Gastrocnemius medialis (tissue), 4 donors: ENCODE results near the gene RASSF6. TPM values are rescaled to one million over a fixed set of nuclear protein-coding genes. Genes with fewer than 3 reads are reported as not detected.

Source experiments
- ATAC-seq, 2 donors: fragments of 150-250 bp; one replicate each; pipeline ENCODE4 v1.9.1; 2016
- DNase-seq, 2 donors: peaks; one replicate each; pipeline ENCODE4 v3.0.0-alpha.2; 2019
- H3K27ac ChIP-seq, 4 donors: fragments of 200-600 bp; sonication (generic); 1 replicate in 1 of 4; 2 replicates in 3 of 4; pipeline ENCODE4 v1.5.1; 2016 to 2018; ENCODE audit warnings: mild to moderate bottlenecking in 2 of 4, moderate library complexity in 1 of 4
- H3K27me3 ChIP-seq, 3 donors: fragments of 200-600 bp; sonication (generic) in 2 of 3; 1 replicate in 1 of 3; 2 replicates in 2 of 3; pipeline versions ENCODE4 v1.5.1 to v1.6.0; 2016 to 2019; ENCODE audit warnings: mild to moderate bottlenecking in 1 of 3, moderate library complexity in 1 of 3
- H3K36me3 ChIP-seq, 2 donors: fragments of 200-600 bp; sonication (generic) in 1 of 2; one replicate each; pipeline ENCODE4 v1.5.1; 2017 to 2018
- H3K4me1 ChIP-seq, 2 donors: fragments of 200-600 bp; sonication (generic) in 1 of 2; one replicate each; pipeline ENCODE4 v1.5.1; 2016 to 2017; ENCODE audit warnings: mild to moderate bottlenecking in 2 of 2
- H3K4me3 ChIP-seq, 4 donors: fragments of 200-600 bp; sonication (generic) in 3 of 4; 1 replicate in 1 of 4; 2 replicates in 3 of 4; pipeline ENCODE4 v1.5.1; 2016 to 2019; ENCODE audit warnings: mild to moderate bottlenecking in 2 of 4
- H3K9me3 ChIP-seq, 3 donors: fragments of 200-600 bp; sonication (generic) in 2 of 3; 1 replicate in 1 of 3; 2 replicates in 2 of 3; pipeline ENCODE4 v1.5.1; 2016 to 2019
- POLR2A ChIP-seq, 2 donors: fragments of 450-650 bp; IDR thresholded peaks; one replicate each; pipeline ENCODE4 v1.6.1; 2017; ENCODE audit warnings: antibody characterized with exemption in 2 of 2, mild to moderate bottlenecking in 2 of 2, moderate library complexity in 2 of 2
- in situ Hi-C, 4 donors: fragments of 200-750 bp; cut with MboI; loops; one replicate each; pipeline versions ENCODE4 v1.15.0 to v1.8.0; 2017; ENCODE audit warnings: low sequenced_read_pairs in 4 of 4
- intact Hi-C: fragments of 100-400 bp; cut with DNase I; formaldehyde crosslinking; loops from one replicate; pipeline ENCODE4 v1.15.1; 2023; ENCODE audit warnings: low total_unique reads
- total RNA-seq, 4 donors: library from RNA; depleted of rRNA; stranded (reverse); fragments of >200 nt; gene quantifications; one replicate each; pipeline versions ENCODE4 v1.1.0 to v1.2.3, GENCODE V29; 2016
- TF ChIP-seq, protein P1 (sequence below), 5 experiments: fragments of 450-650 bp in 3 of 5; fragments of 200-600 bp in 2 of 5; sonication (generic) in 2 of 5; IDR thresholded peaks in 4 of 5; conservative IDR thresholded peaks in 1 of 5; 1 replicate in 4 of 5; 2 replicates in 1 of 5; pipeline ENCODE4 v1.5.1; 2016 to 2019; ENCODE audit warnings: antibody characterized with exemption in 5 of 5, mild to moderate bottlenecking in 3 of 5, moderate library complexity in 3 of 5

Gene RASSF6
- total RNA-seq, 4 donors from 2014 or later: 0.15 to 0.27 TPM; not detected in 2

- ATAC-seq: no peak
- intact Hi-C loops (no loop called here), in situ Hi-C loops (no loop called here)
- H3K4me1 ChIP-seq: no peaks in the 10 kb centered on the region
- no peaks in the 10 kb centered on the region for H3K9me3 ChIP-seq
- no peak overlapping the region for H3K4me3 ChIP-seq
- H3K27ac ChIP-seq: no peak overlapping the region
- H3K27me3 ChIP-seq: no peaks in the 10 kb centered on the region
- no peak for TF ChIP-seq POLR2A (IDR thresholded peaks at IDR 0.05)
- TF ChIP-seq, protein P1, sequence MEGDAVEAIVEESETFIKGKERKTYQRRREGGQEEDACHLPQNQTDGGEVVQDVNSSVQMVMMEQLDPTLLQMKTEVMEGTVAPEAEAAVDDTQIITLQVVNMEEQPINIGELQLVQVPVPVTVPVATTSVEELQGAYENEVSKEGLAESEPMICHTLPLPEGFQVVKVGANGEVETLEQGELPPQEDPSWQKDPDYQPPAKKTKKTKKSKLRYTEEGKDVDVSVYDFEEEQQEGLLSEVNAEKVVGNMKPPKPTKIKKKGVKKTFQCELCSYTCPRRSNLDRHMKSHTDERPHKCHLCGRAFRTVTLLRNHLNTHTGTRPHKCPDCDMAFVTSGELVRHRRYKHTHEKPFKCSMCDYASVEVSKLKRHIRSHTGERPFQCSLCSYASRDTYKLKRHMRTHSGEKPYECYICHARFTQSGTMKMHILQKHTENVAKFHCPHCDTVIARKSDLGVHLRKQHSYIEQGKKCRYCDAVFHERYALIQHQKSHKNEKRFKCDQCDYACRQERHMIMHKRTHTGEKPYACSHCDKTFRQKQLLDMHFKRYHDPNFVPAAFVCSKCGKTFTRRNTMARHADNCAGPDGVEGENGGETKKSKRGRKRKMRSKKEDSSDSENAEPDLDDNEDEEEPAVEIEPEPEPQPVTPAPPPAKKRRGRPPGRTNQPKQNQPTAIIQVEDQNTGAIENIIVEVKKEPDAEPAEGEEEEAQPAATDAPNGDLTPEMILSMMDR (IDR thresholded peaks at IDR 0.05 in 4 of 5, conservative IDR thresholded peaks at IDR 0.05 in 1 of 5): no peak
- no peaks in the 10 kb centered on the region for H3K36me3 ChIP-seq
- no peak for DNase-seq
Measured at GRCh38 chr4:73588613-73589012, 31.6 kb downstream of the RASSF6 start.

- ATAC-seq (no peak), DNase-seq (no peak)
- intact Hi-C loops: no loop called here
- in situ Hi-C loops: no loop called here
- Histone ChIP-seq H3K9me3 (no peaks in the 10 kb centered on the region), H3K36me3 (no peaks in the 10 kb centered on the region), H3K4me1 (no peaks in the 10 kb centered on the region), H3K27ac (no peak overlapping the region), H3K4me3 (no peak overlapping the region), H3K27me3 (no peaks in the 10 kb centered on the region)
- TF ChIP-seq, protein P1 (IDR thresholded peaks at IDR 0.05 in 4 of 5, conservative IDR thresholded peaks at IDR 0.05 in 1 of 5): no peak
- no peak for TF ChIP-seq POLR2A (IDR thresholded peaks at IDR 0.05)
Measured at GRCh38 chr4:73586666-73587065, 33.6 kb downstream of the RASSF6 start.

DNA sequence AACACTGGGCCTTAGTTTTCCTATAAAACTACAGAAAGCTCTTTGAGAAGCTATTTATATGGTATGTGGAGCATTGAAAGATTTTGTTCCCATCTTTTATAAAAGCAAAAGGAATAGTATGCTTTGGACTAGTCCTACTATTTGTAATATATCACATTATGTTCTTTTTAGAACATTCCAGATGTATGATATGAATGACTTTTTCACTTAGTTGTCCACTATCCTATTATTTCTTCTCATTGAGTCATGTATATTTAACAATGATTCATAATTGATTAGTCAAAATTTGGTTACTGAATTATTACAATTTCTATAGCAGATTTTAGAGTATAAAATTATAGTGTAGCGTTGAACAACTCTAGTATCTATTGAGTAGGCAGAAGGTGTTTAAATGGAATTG is 34.2 kb downstream of the RASSF6 start:
- H3K4me3 ChIP-seq: no peak overlapping the region
- no peak for TF ChIP-seq POLR2A (IDR thresholded peaks at IDR 0.05)
- TF ChIP-seq, protein P1 (IDR thresholded peaks at IDR 0.05 in 4 of 5, conservative IDR thresholded peaks at IDR 0.05 in 1 of 5): no peak
- H3K4me1 ChIP-seq: no peaks in the 10 kb centered on the region
- ATAC-seq: no peak
- H3K36me3 ChIP-seq: no peaks in the 10 kb centered on the region
- no peak overlapping the region for H3K27ac ChIP-seq
- no peaks in the 10 kb centered on the region for H3K9me3 ChIP-seq
- no peaks in the 10 kb centered on the region for H3K27me3 ChIP-seq
- DNase-seq: no peak
- in situ Hi-C loops (no loop called here), intact Hi-C loops (no loop called here)

DNA sequence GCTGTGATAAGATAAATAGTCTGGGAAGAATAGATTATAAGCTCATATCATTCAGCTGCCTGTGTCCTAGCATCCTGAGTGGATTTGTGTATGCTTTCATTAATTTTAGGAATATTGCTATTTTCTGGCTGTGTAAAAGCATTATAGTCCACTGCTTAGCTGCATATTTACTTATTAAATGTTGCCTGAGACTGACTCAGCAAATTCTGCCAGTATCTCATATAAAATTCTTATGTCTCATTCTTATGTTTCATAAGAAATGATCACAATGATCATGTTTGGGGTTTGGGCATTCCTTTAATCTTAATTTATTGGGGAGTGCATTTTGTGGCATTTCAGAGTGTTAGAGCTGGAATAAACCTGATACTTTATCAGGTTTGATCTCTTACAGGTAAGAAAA is 34.9 kb downstream of the RASSF6 start:
- H3K9me3 ChIP-seq: no peaks in the 10 kb centered on the region
- no peaks in the 10 kb centered on the region for H3K36me3 ChIP-seq
- TF ChIP-seq, protein P1 (IDR thresholded peaks at IDR 0.05 in 4 of 5, conservative IDR thresholded peaks at IDR 0.05 in 1 of 5): no peak
- TF ChIP-seq POLR2A (IDR thresholded peaks at IDR 0.05): no peak
- no peak overlapping the region for H3K4me3 ChIP-seq
- intact Hi-C loops: no loop called here
- in situ Hi-C loops: no loop called here
- no peak overlapping the region for H3K27ac ChIP-seq
- no peaks in the 10 kb centered on the region for H3K4me1 ChIP-seq
- no peak for ATAC-seq
- no peaks in the 10 kb centered on the region for H3K27me3 ChIP-seq
- no peak for DNase-seq

- intact Hi-C loops: no loop called here
- Histone ChIP-seq H3K4me1 (no peaks in the 10 kb centered on the region), H3K36me3 (no peaks in the 10 kb centered on the region), H3K4me3 (no peak overlapping the region), H3K27me3 (no peaks in the 10 kb centered on the region), H3K9me3 (no peaks in the 10 kb centered on the region), H3K27ac (no peak overlapping the region)
- DNase-seq: no peak
- no peak for ATAC-seq
- in situ Hi-C loops: no loop called here
- no peak for TF ChIP-seq POLR2A (IDR thresholded peaks at IDR 0.05)
- TF ChIP-seq, protein P1 (IDR thresholded peaks at IDR 0.05 in 4 of 5, conservative IDR thresholded peaks at IDR 0.05 in 1 of 5): no peak
Measured at GRCh38 chr4:73583666-73584065, 36.6 kb downstream of the RASSF6 start.
